GM12892 (cell line): ENCODE results near the gene GDI2.

Experiments
- POLR2A ChIP-seq: IDR thresholded peaks from 2 replicates; pipeline ENCODE4 v1.6.1; 2011; ENCODE audit warnings: low read depth, low read length, control low read depth
- POLR2AphosphoS5 ChIP-seq: IDR thresholded peaks from 2 replicates; pipeline ENCODE4 v1.6.1; 2011; ENCODE audit warnings: low read depth, low read length, control low read depth
- TAF1 ChIP-seq: IDR thresholded peaks from 2 replicates; pipeline ENCODE4 v1.6.1; 2011; ENCODE audit warnings: low read depth, mild to moderate bottlenecking, control low read depth, low read length, borderline replicate concordance

- TF ChIP-seq POLR2A, result no peak
- no peak for TF ChIP-seq TAF1
- no peak for TF ChIP-seq POLR2AphosphoS5
These were observed 38.1 kb downstream of the GDI2 start for GRCh38 chr10:5774987-5775620.
